CD4-positive, alpha-beta memory T cell (primary cell): Measurements from ENCODE around the gene CMTM7. TPM values are rescaled to one million over a fixed set of nuclear protein-coding genes. Genes with fewer than 3 reads are reported as not detected.

Experiments used
- CTCF ChIA-PET: fragments of 350-600 bp; sonication (Branson Sonifier 250); formaldehyde crosslinking; loops from one replicate; lab custom pipeline; 2021; ENCODE audit warnings: inconsistent platforms; ENCODE audit not compliant: partially characterized antibody; lab: Charles Lee
- POLR2A ChIA-PET: fragments of 350-600 bp; sonication (Branson Sonifier 250); formaldehyde crosslinking; loops from one replicate; lab custom pipeline; 2021; ENCODE audit not compliant: partially characterized antibody; lab: Charles Lee
- DNase-seq, 5 donors: peaks; one replicate each; pipeline versions ENCODE4 v3.0.0 to v3.0.0-alpha.2; 2020 to 2022; ENCODE audit warnings: mixed read lengths in 1 of 5
- H3K27ac ChIP-seq: one replicate; pipeline ENCODE4 v1.7.0; 2013; ENCODE audit warnings: low read depth, low read length
- H3K27me3 ChIP-seq: 2 replicates; pipeline ENCODE4 v1.7.0; 2013; ENCODE audit warnings: mild to moderate bottlenecking, low read length, moderate library complexity; ENCODE audit not compliant: insufficient read depth
- H3K36me3 ChIP-seq: 2 replicates; pipeline ENCODE4 v1.7.0; 2013; ENCODE audit warnings: mild to moderate bottlenecking, low read length, moderate library complexity; ENCODE audit not compliant: insufficient read depth
- H3K4me1 ChIP-seq: 2 replicates; pipeline ENCODE4 v1.7.0; 2013; ENCODE audit warnings: mild to moderate bottlenecking, low read length, moderate library complexity; ENCODE audit not compliant: insufficient read depth
- H3K4me3 ChIP-seq, 2 donors: one replicate each; pipeline ENCODE4 v1.7.0; 2013; ENCODE audit warnings: low read length in 2 of 2, mild to moderate bottlenecking in 1 of 2
- H3K9me3 ChIP-seq, 2 donors: one replicate each; pipeline ENCODE4 v1.7.0; 2013; ENCODE audit warnings: low read length in 2 of 2, control low read depth in 1 of 2; ENCODE audit not compliant: control insufficient read depth in 1 of 2
- H3K27ac Mint-ChIP-seq, 7 donors: one replicate each; pipeline ENCODE4 v1.8.0; 2020 to 2021; ENCODE audit warnings: mixed read lengths in 7 of 7, mild to moderate bottlenecking in 6 of 7, inconsistent platforms in 3 of 7, moderate library complexity in 3 of 7
- H3K27me3 Mint-ChIP-seq, 2 donors: one replicate each; pipeline ENCODE4 v1.8.0; 2020 to 2021; ENCODE audit warnings: mixed read lengths in 2 of 2
- H3K36me3 Mint-ChIP-seq, 2 donors: one replicate each; pipeline ENCODE4 v1.8.0; 2020 to 2021; ENCODE audit warnings: mixed read lengths in 2 of 2, inconsistent platforms in 1 of 2, mild to moderate bottlenecking in 1 of 2
- H3K4me1 Mint-ChIP-seq, 4 donors: one replicate each; pipeline ENCODE4 v1.8.0; 2020 to 2021; ENCODE audit warnings: mixed read lengths in 4 of 4, mild to moderate bottlenecking in 1 of 4
- H3K4me3 Mint-ChIP-seq, 8 donors: one replicate each; pipeline ENCODE4 v1.8.0; 2020 to 2021; ENCODE audit warnings: mixed read lengths in 8 of 8, mild to moderate bottlenecking in 7 of 8, moderate library complexity in 6 of 8, inconsistent platforms in 3 of 8
- H3K9me3 Mint-ChIP-seq, 8 donors: one replicate each; pipeline ENCODE4 v1.8.0; 2020 to 2021; ENCODE audit warnings: mixed read lengths in 8 of 8, mild to moderate bottlenecking in 5 of 8, inconsistent platforms in 3 of 8, moderate library complexity in 1 of 8
- intact Hi-C: fragments of 100-400 bp; cut with micrococcal nuclease; formaldehyde crosslinking; loops from one replicate; pipeline ENCODE4 v1.15.1; 2023
- polyA plus RNA-seq, 2 donors: library from polyadenylated mRNA; unstranded; fragments of 300-500 nt; fragmentation: Illumina TruSeq; gene quantifications; one replicate each; pipeline ENCODE4 v1.2.3, GENCODE V29; 2021
- total RNA-seq, 2 experiments: library from RNA; stranded (reverse); gene quantifications; one replicate each; pipeline ENCODE4 v1.2.3, GENCODE V29; 2021

CMTM7 gene
- total and polyA plus RNA-seq, 4 experiments from 2014 or later = 44.2 to 137 (median 65.7) TPM

DNA sequence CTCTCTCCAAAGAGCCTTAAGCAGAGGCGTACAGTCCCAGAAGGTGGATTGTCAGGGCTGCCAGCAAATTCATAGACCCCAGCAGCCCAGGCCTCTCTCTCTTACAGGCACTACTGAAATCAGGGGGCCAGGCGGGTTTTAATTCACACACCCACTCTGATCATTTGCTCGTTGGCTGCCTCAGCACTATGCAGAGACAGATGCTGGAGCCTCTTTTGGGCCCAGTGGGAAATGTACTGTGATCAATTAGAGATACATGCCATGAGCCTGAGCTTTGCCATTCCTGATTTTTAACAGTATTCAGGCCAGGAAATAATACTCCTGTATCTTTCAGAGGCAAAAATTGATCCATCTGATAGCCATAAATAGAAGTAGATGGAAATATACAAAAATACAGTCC, 58.0 kb downstream of the CMTM7 start:
- CTCF ChIA-PET = interaction anchor here (0.8 to 3.0 kb wide), 6 partner anchors 18 to 78 kb away, joined by 3 to 15 read pairs (median 4); no protein-coding TSS in a partner anchor
- H3K9me3 ChIP-seq = no peaks in the 10 kb centered on the region

DNA sequence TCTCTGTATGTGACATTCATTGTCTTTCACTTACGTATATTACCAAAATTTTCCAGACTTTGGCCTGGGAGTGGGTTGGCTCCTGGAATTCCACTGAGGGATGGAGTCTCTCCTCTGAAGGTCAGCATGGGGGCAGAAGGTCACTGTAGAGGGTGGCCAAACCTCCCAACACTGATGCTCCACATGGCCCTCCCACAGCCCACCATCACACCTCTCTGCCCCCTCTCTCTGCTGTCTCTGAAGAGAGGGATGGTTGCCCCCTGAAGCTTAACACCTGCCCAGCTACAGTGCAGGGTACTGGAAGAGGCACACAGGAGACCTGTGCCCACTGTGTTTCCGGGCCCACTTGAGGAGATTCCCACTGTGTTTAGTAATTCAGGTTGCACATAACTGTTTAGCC, 58.8 kb downstream of the CMTM7 start:
- POLR2A ChIA-PET = interaction anchor here (1.1 to 18.1 kb wide), 4 partner anchors 10 to 59 kb away, joined by 3 to 415 read pairs (median 6); partner anchors contain the start of gene CMTM7

More for the DNA sequence above, 58.0 kb downstream of the CMTM7 start:
- POLR2A ChIA-PET = interaction anchor here (1.5 to 18.1 kb wide), 3 partner anchors 8 to 35 kb away, joined by 5 to 415 read pairs (median 13); no protein-coding TSS in a partner anchor
- peaks cover 57 to 62% of the 10 kb centered on the region in 2 donors for H3K36me3 Mint-ChIP-seq
- H3K27ac Mint-ChIP-seq = no peak overlapping the region
- H3K27me3 Mint-ChIP-seq = no peaks in the 10 kb centered on the region
- Histone ChIP-seq H3K4me3 (no peak overlapping the region), H3K27me3 (no peaks in the 10 kb centered on the region), H3K27ac (no peak overlapping the region), H3K36me3 (peaks cover 39% of the 10 kb centered on the region), H3K4me1 (peaks cover 38% of the 10 kb centered on the region)
- H3K4me3 Mint-ChIP-seq = no peak overlapping the region
- DNase-seq = no peak
- H3K4me1 Mint-ChIP-seq = peaks cover 33 to 65% (median 48%) of the 10 kb centered on the region in 4 donors
- no peaks in the 10 kb centered on the region for H3K9me3 Mint-ChIP-seq
- intact Hi-C loops = no loop called here

DNA sequence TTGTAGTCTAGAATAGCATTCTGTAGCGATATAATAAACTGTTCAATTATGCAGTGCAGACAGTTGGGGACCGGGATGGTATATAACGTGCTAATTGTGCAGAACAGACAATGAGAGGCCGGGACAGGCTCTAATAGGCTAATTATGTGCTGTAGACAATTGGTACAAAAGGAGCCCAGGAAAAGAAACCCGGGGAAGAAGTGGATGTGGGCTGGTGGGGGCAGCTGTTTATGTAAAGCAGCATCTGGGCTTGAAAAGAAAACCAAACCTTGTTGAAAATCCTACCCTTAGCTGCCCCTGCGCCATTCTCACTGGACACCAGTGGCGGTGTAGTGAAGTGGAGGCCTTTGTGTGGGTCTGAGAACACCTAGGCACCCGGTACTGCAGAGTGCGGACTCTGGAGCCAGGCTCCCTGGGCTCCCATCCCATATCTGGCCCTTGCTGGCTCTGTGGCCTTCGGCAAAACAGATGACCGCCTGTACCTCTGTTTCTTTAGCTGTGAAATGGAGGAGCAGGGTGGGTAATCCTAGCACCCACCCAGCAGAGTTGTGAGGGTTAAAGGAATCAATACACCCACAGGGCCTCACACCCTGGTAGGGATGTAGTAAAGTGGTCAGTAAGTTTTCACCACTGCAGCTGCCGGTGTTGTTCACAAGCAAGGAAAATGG, 59.5 kb downstream of the CMTM7 start:
- peaks cover 55 to 65% of the 10 kb centered on the region in 2 donors for H3K36me3 Mint-ChIP-seq
- peaks cover 44 to 70% (median 51%) of the 10 kb centered on the region in 4 donors for H3K4me1 Mint-ChIP-seq
- intact Hi-C loops = no loop called here
- DNase-seq = no peak
- peaks cover 45% of the 10 kb centered on the region for H3K4me1 ChIP-seq
- H3K4me3 ChIP-seq = no peak overlapping the region
- H3K36me3 ChIP-seq = peaks cover 39% of the 10 kb centered on the region
- H3K27me3 Mint-ChIP-seq = no peaks in the 10 kb centered on the region
- no peak overlapping the region for H3K4me3 Mint-ChIP-seq
- H3K9me3 ChIP-seq = no peaks in the 10 kb centered on the region
- ChIA-PET CTCF (interaction anchor here (0.9 to 3.0 kb wide), 7 partner anchors 12 to 79 kb away, joined by 3 to 15 read pairs (median 5); no protein-coding TSS in a partner anchor), POLR2A (interaction anchor here (1.1 to 18.1 kb wide), 5 partner anchors 8 to 60 kb away, joined by 3 to 415 read pairs (median 5); partner anchors contain the start of gene CMTM7)
- H3K27ac Mint-ChIP-seq = peak overlapping the region in 4 of 7 donors; percentile 61 to 84 (median 74)
- no peaks in the 10 kb centered on the region for H3K27me3 ChIP-seq
- H3K9me3 Mint-ChIP-seq = no peaks in the 10 kb centered on the region
- H3K27ac ChIP-seq = no peak overlapping the region

More for the DNA sequence above, 58.8 kb downstream of the CMTM7 start:
- H3K36me3 Mint-ChIP-seq = peaks cover 57 to 66% of the 10 kb centered on the region in 2 donors
- peaks cover 45% of the 10 kb centered on the region for H3K4me1 ChIP-seq
- CTCF ChIA-PET = interaction anchor here (0.8 to 3.0 kb wide), 9 partner anchors 11 to 79 kb away, joined by 3 to 15 read pairs (median 4); no protein-coding TSS in a partner anchor
- H3K4me3 Mint-ChIP-seq = no peak overlapping the region
- H3K27ac ChIP-seq = no peak overlapping the region
- H3K4me1 Mint-ChIP-seq = peaks cover 37 to 68% (median 50%) of the 10 kb centered on the region in 4 donors
- H3K27me3 ChIP-seq = no peaks in the 10 kb centered on the region
- DNase-seq = no peak
- peak overlapping the region in 4 of 7 donors; percentile 16 to 77 (median 56) for H3K27ac Mint-ChIP-seq
- H3K9me3 Mint-ChIP-seq = no peaks in the 10 kb centered on the region
- intact Hi-C loops = no loop called here
- no peaks in the 10 kb centered on the region for H3K9me3 ChIP-seq
- peaks cover 39% of the 10 kb centered on the region for H3K36me3 ChIP-seq
- H3K27me3 Mint-ChIP-seq = no peaks in the 10 kb centered on the region
- H3K4me3 ChIP-seq = no peak overlapping the region

DNA sequence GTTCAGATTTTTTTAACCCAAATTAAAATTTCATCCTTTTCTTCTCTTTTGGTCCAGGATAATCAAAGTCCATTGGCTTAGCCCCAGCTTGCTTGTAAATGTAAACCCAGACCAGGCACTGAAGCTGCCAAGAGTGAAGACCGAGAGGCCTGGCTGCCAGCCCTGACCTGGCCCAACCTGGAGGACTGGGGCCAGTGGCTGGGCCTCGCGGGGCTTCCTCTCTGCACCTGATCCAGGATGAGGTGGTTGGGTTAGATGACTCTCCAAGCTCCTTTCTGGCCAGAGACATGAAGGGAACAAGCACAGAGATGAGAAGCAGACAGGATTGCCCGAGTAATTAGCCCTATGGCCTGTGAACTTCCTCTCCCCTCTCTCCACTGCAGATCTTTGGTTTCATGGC, 60.4 kb downstream of the CMTM7 start:
- POLR2A ChIA-PET = interaction anchor here (1.2 to 18.1 kb wide), 3 partner anchors 8 to 22 kb away, joined by 3 to 415 read pairs (median 6); no protein-coding TSS in a partner anchor
- H3K4me1 Mint-ChIP-seq = peaks cover 41 to 70% (median 51%) of the 10 kb centered on the region in 4 donors
- H3K36me3 ChIP-seq = peaks cover 39% of the 10 kb centered on the region
- H3K4me3 ChIP-seq = no peak overlapping the region
- intact Hi-C loops = no loop called here
- no peaks in the 10 kb centered on the region for H3K9me3 Mint-ChIP-seq
- peak overlapping the region in 6 of 7 donors; percentile 13 to 83 (median 62) for H3K27ac Mint-ChIP-seq
- no peak overlapping the region for H3K4me3 Mint-ChIP-seq
- no peak overlapping the region for H3K27ac ChIP-seq
- no peaks in the 10 kb centered on the region for H3K9me3 ChIP-seq
- no peaks in the 10 kb centered on the region for H3K27me3 Mint-ChIP-seq
- DNase-seq = no peak
- peaks cover 48 to 62% of the 10 kb centered on the region in 2 donors for H3K36me3 Mint-ChIP-seq
- no peaks in the 10 kb centered on the region for H3K27me3 ChIP-seq
- CTCF ChIA-PET = interaction anchor here (3.0 kb wide), 1 partner anchor 16 kb away, joined by 15 read pairs; no protein-coding TSS in a partner anchor
- peaks cover 45% of the 10 kb centered on the region for H3K4me1 ChIP-seq

DNA sequence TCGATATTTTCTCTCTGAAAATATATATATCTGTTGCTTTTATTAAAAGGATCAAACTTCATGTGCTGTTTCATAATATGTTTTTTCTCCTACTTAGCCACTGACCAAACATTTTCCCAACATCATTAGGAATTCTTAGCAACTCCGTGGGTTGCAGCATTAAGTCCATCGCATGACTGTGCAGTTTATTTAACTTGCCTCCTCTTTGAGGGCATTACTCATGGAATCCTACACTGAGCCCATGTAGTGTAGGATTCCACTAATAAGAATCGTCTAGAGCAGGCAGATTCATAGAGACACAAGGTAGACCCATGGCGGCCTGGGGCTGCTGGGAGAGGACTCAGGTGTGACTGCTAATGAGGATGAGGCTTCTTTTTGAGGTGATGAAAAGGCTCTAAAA, 61.7 kb downstream of the CMTM7 start:
- POLR2A ChIA-PET = interaction anchor here (18.1 kb wide), 1 partner anchor 23 kb away, joined by 415 read pairs; no protein-coding TSS in a partner anchor
- Histone ChIP-seq H3K27ac (peak overlapping the region; percentile 20), H3K4me1 (peaks cover 46% of the 10 kb centered on the region), H3K27me3 (no peaks in the 10 kb centered on the region), H3K4me3 (no peak overlapping the region), H3K9me3 (no peaks in the 10 kb centered on the region), H3K36me3 (peaks cover 37% of the 10 kb centered on the region)
- Mint-ChIP-seq H3K4me1 (peaks cover 39 to 70% (median 51%) of the 10 kb centered on the region in 4 donors), H3K9me3 (peaks cover 0 to 3% (median 0%) of the 10 kb centered on the region in 8 donors), H3K4me3 (peak overlapping the region in 1 of 8 donors; percentile 15), H3K36me3 (peaks cover 38 to 59% of the 10 kb centered on the region in 2 donors), H3K27ac (peak overlapping the region in 6 of 7 donors; percentile 64 to 99 (median 90)), H3K27me3 (no peaks in the 10 kb centered on the region)
- CTCF ChIA-PET = interaction anchor here (0.7 kb wide), 2 partner anchors 82 to 213 kb away, joined by 3 read pairs; no protein-coding TSS in a partner anchor
- intact Hi-C loops = no loop called here
- DNase-seq = no peak

DNA sequence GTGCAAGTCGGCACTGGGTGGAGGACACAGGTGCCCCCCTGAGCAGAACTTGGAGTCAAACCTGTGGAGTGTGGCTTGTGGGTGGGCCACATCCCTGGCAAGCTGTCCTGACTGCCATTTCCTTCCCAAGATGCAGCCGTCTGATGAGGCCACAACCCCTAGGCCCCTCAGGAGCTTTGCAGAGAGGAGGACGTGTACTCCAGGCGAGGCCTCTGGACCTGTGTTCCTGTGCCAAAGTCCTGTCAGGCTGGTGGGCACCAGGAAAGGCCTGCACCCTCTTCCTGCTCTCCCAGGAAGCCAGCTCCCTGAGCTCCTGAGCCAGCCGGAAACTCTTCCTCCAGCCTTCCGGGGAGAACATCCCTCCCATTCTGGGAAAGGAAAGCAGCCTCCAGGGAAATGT, 62.5 kb downstream of the CMTM7 start:
- H3K4me1 ChIP-seq = peaks cover 54% of the 10 kb centered on the region
- peak overlapping the region in 5 of 7 donors; percentile 90 to 100 (median 96) for H3K27ac Mint-ChIP-seq
- H3K27me3 Mint-ChIP-seq = no peaks in the 10 kb centered on the region
- peak overlapping the region; percentile 88 for H3K27ac ChIP-seq
- peaks cover 0 to 3% (median 0%) of the 10 kb centered on the region in 8 donors for H3K9me3 Mint-ChIP-seq
- H3K36me3 Mint-ChIP-seq = peaks cover 34 to 52% of the 10 kb centered on the region in 2 donors
- H3K9me3 ChIP-seq = no peaks in the 10 kb centered on the region
- ChIA-PET CTCF (interaction anchor here (0.7 to 7.5 kb wide), 4 partner anchors 15 to 82 kb away, joined by 3 to 80 read pairs (median 6); no protein-coding TSS in a partner anchor), POLR2A (interaction anchor here (0.7 to 18.1 kb wide), 2 partner anchors 24 to 127 kb away, joined by 4 to 415 read pairs; no protein-coding TSS in a partner anchor)
- DNase-seq = no peak
- peaks cover 30% of the 10 kb centered on the region for H3K36me3 ChIP-seq
- peaks cover 37 to 65% (median 50%) of the 10 kb centered on the region in 4 donors for H3K4me1 Mint-ChIP-seq
- no peak overlapping the region for H3K4me3 Mint-ChIP-seq
- H3K27me3 ChIP-seq = no peaks in the 10 kb centered on the region
- intact Hi-C loops = no loop called here
- no peak overlapping the region for H3K4me3 ChIP-seq
